Subcutaneous adipose tissue (tissue), 4 donors: ENCODE results near the gene CRIM1. TPM values are rescaled to one million over a fixed set of nuclear protein-coding genes. Genes with fewer than 3 reads are reported as not detected.

ENCODE experiments used
- CTCF ChIP-seq: fragments of 450-650 bp; IDR thresholded peaks from one replicate; pipeline ENCODE4 v1.5.1; 2016; ENCODE audit warnings: low read depth, mild to moderate bottlenecking, control low read depth, antibody characterized with exemption, moderate library complexity
- total RNA-seq, 4 donors: library from RNA; depleted of rRNA; stranded (reverse); fragments of >200 nt; gene quantifications; one replicate each; pipeline ENCODE4 v1.1.0, GENCODE V29; 2016

Gene CRIM1
- total RNA-seq, 4 donors from 2014 or later: 153 to 269 (median 233) TPM

- TF ChIP-seq CTCF: no peak
These were observed 4.5 kb downstream of the CRIM1 start for GRCh38 chr2:36360063-36360462.

DNA sequence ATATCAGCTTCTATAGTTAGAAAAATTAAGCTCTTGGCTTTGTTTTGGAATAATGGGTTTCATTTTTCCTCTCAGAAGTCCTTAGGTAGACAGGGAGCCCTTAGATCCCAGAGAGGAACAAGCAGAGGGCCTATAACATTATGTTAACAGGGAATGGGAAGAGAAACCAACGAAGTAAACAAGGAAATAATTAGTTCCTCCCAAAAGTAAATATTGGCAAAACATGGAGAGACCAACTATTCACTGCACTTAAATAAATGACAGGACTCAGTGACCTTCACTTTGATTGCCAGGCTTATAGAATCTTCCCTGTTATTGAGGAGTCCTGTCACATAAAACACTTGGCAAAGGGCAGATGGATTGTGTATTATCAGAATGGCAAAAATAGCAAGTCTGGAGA, 5.3 kb downstream of the CRIM1 start:
- no peak for TF ChIP-seq CTCF

DNA sequence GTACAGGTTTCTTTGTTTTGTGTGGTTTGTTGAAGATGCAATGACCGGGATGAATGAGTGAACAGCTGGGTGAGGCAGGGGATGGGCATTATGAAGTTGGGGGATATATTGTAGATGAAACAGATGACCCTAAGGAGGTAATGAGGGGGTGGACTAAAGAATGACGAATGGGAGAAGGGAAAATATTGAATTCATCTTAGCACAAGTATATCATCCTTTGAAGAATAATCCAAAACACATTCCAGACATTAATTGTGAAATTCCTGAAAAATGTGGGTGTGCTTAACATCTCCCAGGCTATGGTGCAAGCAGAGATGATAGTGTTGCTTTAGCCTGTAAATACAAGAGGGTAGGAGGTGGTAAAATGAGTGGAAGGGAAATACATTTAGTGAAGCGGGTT, 5.8 kb downstream of the CRIM1 start:
- no peak for TF ChIP-seq CTCF

- no peak for TF ChIP-seq CTCF
These were observed 6.7 kb downstream of the CRIM1 start for GRCh38 chr2:36362291-36362690.

- no peak for TF ChIP-seq CTCF
These were observed 11.0 kb downstream of the CRIM1 start for GRCh38 chr2:36366491-36367120.

DNA sequence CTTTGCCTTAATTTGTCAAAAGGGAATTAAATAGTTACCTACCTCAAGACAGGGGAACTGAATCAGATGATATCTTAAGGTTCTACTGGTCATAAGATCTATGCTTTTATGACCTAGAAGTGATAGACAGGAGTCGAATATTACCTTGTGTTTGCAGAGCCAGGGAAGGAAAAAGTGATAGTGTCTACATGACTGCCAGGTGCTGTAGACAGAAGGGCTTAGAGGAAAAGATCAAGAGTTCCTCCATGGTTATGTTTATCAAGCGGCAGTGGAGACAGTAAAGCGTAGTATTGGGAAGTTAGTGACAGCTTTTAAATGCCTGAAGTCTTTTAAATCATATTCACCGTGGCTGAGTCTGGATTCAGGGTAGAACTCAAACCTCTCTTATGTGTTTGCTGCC, 11.9 kb downstream of the CRIM1 start:
- no peak for TF ChIP-seq CTCF

DNA sequence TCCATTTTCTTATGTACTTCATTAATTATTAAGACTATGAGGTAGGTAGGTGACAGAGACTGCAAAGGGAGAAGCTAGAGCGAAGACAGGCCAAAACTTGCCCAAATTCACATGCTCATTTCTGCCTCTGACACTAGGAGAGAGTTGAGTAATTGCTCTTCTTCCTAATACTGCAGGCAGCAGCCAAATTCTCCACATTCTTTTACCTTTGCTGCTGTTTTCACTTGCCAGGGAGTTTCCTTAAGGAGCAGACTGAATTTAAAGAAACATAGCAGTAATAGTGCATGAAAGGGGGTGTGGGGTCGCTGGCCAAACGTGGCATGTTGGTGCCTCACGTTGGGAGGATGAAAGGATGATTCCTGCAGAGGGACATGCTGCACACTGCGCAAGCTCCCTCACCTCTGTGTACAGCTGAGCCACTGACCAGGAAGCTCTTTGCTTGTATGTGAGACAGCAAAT, 12.3 kb downstream of the CRIM1 start:
- TF ChIP-seq CTCF: no peak
